H1 (cell line): ENCODE data around the gene PATJ. TPM values are rescaled to one million over a fixed set of nuclear protein-coding genes. Genes with fewer than 3 reads are reported as not detected.

Source experiments
- ASH2L ChIP-seq: fragments of 200-600, 300-600 bp; sonication (generic); IDR thresholded peaks from one replicate; pipeline ENCODE4 v1.7.1; 2017; ENCODE audit warnings: low read length
- CBX8 ChIP-seq: fragments of 300-800, 300-1000 bp; sonication (generic); IDR thresholded peaks from 2 replicates; pipeline ENCODE4 v1.7.1; 2016; ENCODE audit warnings: low read depth, low read length, borderline replicate concordance
- CREB1 ChIP-seq: IDR thresholded peaks from 2 replicates; pipeline ENCODE4 v1.6.1; 2012; ENCODE audit warnings: inconsistent platforms
- CTBP2 ChIP-seq: IDR thresholded peaks from 2 replicates; pipeline ENCODE4 v1.7.0; 2011; ENCODE audit warnings: borderline replicate concordance, mild to moderate bottlenecking, moderate library complexity, mixed read lengths, low read length; ENCODE audit not compliant: insufficient read depth, insufficient read length
- EGR1 ChIP-seq: IDR thresholded peaks from 2 replicates; pipeline ENCODE4 v1.6.1; 2011; ENCODE audit warnings: low read depth, low read length, borderline replicate concordance
- EP300 ChIP-seq, 2 experiments: IDR thresholded peaks; 1 replicate in 1 of 2; 2 replicates in 1 of 2; pipeline ENCODE4 v1.6.1; 2011 to 2012; ENCODE audit warnings: low read depth in 2 of 2, low read length in 2 of 2, mild to moderate bottlenecking in 2 of 2, borderline replicate concordance in 1 of 2, inconsistent platforms in 1 of 2, moderate library complexity in 1 of 2
- EZH2 ChIP-seq: fragments of 200-600 bp; sonication (generic); IDR thresholded peaks from 2 replicates; pipeline ENCODE4 v1.7.1; 2012; ENCODE audit warnings: low read depth, mild to moderate bottlenecking, moderate library complexity, low read length, inconsistent platforms; ENCODE audit not compliant: severe bottlenecking
- GTF2F1 ChIP-seq: IDR thresholded peaks from 2 replicates; pipeline ENCODE4 v1.6.1; 2012; ENCODE audit warnings: low read depth, low read length, improper control_type of control experiment, borderline replicate concordance
- HDAC6 ChIP-seq: IDR thresholded peaks from one replicate; pipeline ENCODE4 v1.7.1; 2012; ENCODE audit warnings: low read depth, mild to moderate bottlenecking, inconsistent platforms, low read length, moderate library complexity
- NANOG ChIP-seq: IDR thresholded peaks from 2 replicates; pipeline ENCODE4 v1.6.1; 2011; ENCODE audit warnings: low read length, low read depth, mild to moderate bottlenecking, inconsistent platforms; ENCODE audit not compliant: insufficient read depth, poor library complexity, severe bottlenecking
- POLR2A ChIP-seq, 2 experiments: IDR thresholded peaks; 1 replicate in 1 of 2; 2 replicates in 1 of 2; pipeline ENCODE4 v1.6.1; 2011; ENCODE audit warnings: low read depth in 2 of 2, low read length in 2 of 2, mild to moderate bottlenecking in 2 of 2; ENCODE audit errors: control extremely low read depth in 1 of 2
- SIRT6 ChIP-seq: IDR thresholded peaks from one replicate; pipeline ENCODE4 v1.7.1; 2012; ENCODE audit warnings: low read length, inconsistent platforms
- SIX5 ChIP-seq: IDR thresholded peaks from 2 replicates; pipeline ENCODE4 v1.6.1; 2011; ENCODE audit warnings: mild to moderate bottlenecking, low read depth, low read length
- SUZ12 ChIP-seq: fragments of 200-600 bp; sonication (generic); IDR thresholded peaks from 2 replicates; pipeline ENCODE4 v1.6.1; 2012; ENCODE audit warnings: mild to moderate bottlenecking, inconsistent platforms, low read length, moderate library complexity, mixed read lengths
- TAF1 ChIP-seq: IDR thresholded peaks from 2 replicates; pipeline ENCODE4 v1.6.1; 2011; ENCODE audit warnings: mild to moderate bottlenecking, low read depth, low read length
- YY1 ChIP-seq: IDR thresholded peaks from 2 replicates; pipeline ENCODE4 v1.6.1; 2011; ENCODE audit warnings: low read depth, mild to moderate bottlenecking, low read length
- ZNF274 ChIP-seq: IDR thresholded peaks from 2 replicates; pipeline ENCODE4 v1.7.0; 2012; ENCODE audit warnings: low read length, borderline replicate concordance; ENCODE audit errors: extremely low read depth
- polyA plus RNA-seq, 7 experiments: library from polyadenylated mRNA; depleted of rRNA in 3 of 7; stranded (reverse) in 5 of 7; unstranded in 2 of 7; fragments of >200 nt in 5 of 7; fragments of 200-250 nt in 2 of 7; gene quantifications; 1 replicate in 5 of 7; 2 replicates in 1 of 7; 4 replicates in 1 of 7; pipeline versions ENCODE4 v1.2.1 to v1.2.3, GENCODE V29; 2011 to 2013; ENCODE audit warnings: missing spikeins in 2 of 7, mixed read lengths in 2 of 7
- total RNA-seq: library from RNA; stranded (reverse); fragmentation: NEBNext Ultra II Directional; extraction: Animal tissue kit (Norgen Biotek cat#: 25700); gene quantifications from 2 replicates; pipeline ENCODE4 v1.2.1, GENCODE V29; 2021
- TF ChIP-seq, protein P1 (sequence below): IDR thresholded peaks from 2 replicates; pipeline ENCODE4 v1.6.1; 2011; ENCODE audit warnings: low read length, improper control_type of control experiment

Gene PATJ
- total and polyA plus RNA-seq, 2 of the 8 experiments (the other 6 are each of a cell fraction or from before 2014, with no cell fraction given): 8.2 to 55.6 TPM

DNA sequence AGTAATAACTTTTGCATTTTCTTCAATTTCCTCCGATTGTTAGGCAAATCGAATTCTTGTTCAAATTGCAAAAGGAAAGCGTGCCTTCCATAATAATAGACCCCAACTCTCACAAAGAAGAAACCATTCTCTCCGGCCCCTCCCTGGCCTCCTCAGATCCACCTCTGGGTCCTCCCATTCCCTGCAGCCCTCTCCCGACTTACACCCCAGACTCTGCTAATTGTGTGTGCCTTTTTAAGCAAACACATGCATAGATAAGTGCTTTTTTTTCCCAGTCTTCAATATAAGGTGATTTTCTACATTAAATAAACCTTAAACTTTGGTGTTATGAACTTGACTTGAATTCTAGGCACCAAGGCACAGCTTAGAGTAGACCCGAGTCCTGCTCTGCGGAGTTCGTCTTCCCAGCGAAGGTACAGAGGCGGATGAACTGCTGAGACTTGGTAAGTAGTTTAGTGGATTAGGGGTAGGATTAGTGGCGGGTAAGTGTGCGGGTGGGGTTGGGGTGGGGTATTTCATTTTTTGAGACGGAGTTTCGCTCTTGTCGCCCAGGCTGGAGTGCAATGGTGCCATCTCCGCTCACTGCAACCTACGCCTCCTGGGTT lies 453.9 kb downstream of the PATJ start (continued):
- no peak for TF ChIP-seq SIRT6
- no peak for TF ChIP-seq EZH2
- TF ChIP-seq, protein P1, sequence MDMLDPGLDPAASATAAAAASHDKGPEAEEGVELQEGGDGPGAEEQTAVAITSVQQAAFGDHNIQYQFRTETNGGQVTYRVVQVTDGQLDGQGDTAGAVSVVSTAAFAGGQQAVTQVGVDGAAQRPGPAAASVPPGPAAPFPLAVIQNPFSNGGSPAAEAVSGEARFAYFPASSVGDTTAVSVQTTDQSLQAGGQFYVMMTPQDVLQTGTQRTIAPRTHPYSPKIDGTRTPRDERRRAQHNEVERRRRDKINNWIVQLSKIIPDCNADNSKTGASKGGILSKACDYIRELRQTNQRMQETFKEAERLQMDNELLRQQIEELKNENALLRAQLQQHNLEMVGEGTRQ: no peak
- no peak for TF ChIP-seq HDAC6
- no peak for TF ChIP-seq SUZ12
- no peak for TF ChIP-seq CBX8
- TF ChIP-seq GTF2F1: no peak
- no peak for TF ChIP-seq CREB1
- TF ChIP-seq ZNF274: no peak
- no peak for TF ChIP-seq ASH2L
- no peak for TF ChIP-seq TAF1
- TF ChIP-seq SIX5: no peak
- no peak for TF ChIP-seq EGR1
- TF ChIP-seq YY1: no peak
- TF ChIP-seq NANOG: no peak
- TF ChIP-seq POLR2A (IDR thresholded peaks at IDR 0.05; ENCODE audit: control extremely low read depth in 1 of 2, low read depth in 2 of 2, low read length in 2 of 2): peak in 1 of 2 experiments; percentile 27; a peak in 2 of 3 replicates
- no peak for TF ChIP-seq EP300 (IDR thresholded peaks at IDR 0.05; ENCODE audit: borderline replicate concordance in 1 of 2, low read depth in 2 of 2, low read length in 2 of 2)
- TF ChIP-seq CTBP2: no peak
- TF ChIP-seq, all 59 proteins: peak for 6
